Measurements from ENCODE around the gene TOP1.

DNA sequence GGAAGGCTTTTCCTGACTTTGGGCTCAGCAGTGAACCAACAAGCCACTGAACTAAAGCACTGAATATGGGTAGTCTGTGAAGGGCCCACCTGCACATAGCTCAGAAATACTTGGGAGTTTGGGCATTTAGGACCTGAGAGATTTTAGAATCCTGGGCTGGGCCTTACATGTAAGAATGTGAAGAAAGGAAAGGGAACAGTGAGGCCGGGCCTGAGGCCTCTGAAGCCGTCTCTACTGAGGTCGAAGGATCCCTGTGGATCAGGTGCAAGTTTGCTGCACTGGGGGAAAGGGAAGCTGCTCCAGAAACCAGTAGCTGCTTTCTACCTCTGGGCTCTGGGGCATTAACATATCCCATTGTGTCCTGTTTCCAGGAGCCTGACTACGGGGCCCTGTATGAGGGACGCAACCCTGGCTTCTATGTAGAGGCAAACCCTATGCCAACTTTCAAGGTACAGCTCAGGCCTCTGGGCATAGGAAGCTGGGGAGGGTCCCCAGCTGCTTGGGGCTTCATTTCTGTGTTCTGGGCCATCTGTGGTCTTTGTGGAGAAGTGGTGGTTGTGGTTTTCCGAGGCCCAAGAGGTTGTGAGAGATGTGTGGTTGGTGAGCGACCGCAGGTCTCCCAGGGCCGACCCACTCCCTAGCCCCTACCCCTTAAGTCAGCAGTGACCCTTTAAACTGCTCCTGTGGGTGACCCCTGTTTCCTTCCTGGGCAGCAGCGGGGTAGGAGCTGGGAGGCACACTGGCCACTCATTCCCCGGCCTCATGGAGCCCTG is 139.0 kb downstream of the TOP1 start:
- TF ChIP-seq YY1 (IDR thresholded peaks at IDR 0.05; ENCODE audit: insufficient read depth, insufficient read length) (no peak), SUZ12 (IDR thresholded peaks at IDR 0.05; ENCODE audit: extremely low read depth, insufficient read depth, insufficient read length) (no peak), ZNF274 (IDR thresholded peaks at IDR 0.05; ENCODE audit: low read depth, low read length) (no peak)
